H9 (cell line): ENCODE results near the gene KCNK1. TPM values are rescaled to one million over a fixed set of nuclear protein-coding genes. Genes with fewer than 3 reads are reported as not detected.

Experiments used
- DNase-seq: peaks from one replicate; pipeline ENCODE4 v3.0.0-alpha.2; 2017
- H2AFZ ChIP-seq: one replicate; pipeline ENCODE4 v1.6.1; 2013; ENCODE audit warnings: mild to moderate bottlenecking, low read length, control low read depth, moderate library complexity
- H2AK5ac ChIP-seq: 2 replicates; pipeline ENCODE4 v1.6.1; 2013; ENCODE audit warnings: low read length, control low read depth, mixed read lengths; ENCODE audit not compliant: insufficient read length
- H2BK120ac ChIP-seq: one replicate; pipeline ENCODE4 v1.6.1; 2013; ENCODE audit warnings: low read depth, mild to moderate bottlenecking, low read length, control low read depth, inconsistent platforms; ENCODE audit not compliant: poor library complexity, severe bottlenecking
- H2BK12ac ChIP-seq: 2 replicates; pipeline ENCODE4 v1.6.1; 2013; ENCODE audit warnings: low read length, control low read depth, mixed read lengths, low read depth; ENCODE audit not compliant: insufficient read length
- H2BK15ac ChIP-seq: 2 replicates; pipeline ENCODE4 v1.6.1; 2013; ENCODE audit warnings: low read depth, low read length, control low read depth
- H2BK20ac ChIP-seq: one replicate; pipeline ENCODE4 v1.6.1; 2013; ENCODE audit warnings: low read depth, mild to moderate bottlenecking, low read length, control low read depth, inconsistent platforms; ENCODE audit not compliant: poor library complexity, severe bottlenecking
- H2BK5ac ChIP-seq: 2 replicates; pipeline ENCODE4 v1.6.1; 2013; ENCODE audit warnings: low read length, control low read depth, mixed read lengths; ENCODE audit not compliant: insufficient read length
- H3K14ac ChIP-seq: 2 replicates; pipeline ENCODE4 v1.6.1; 2013; ENCODE audit warnings: low read length, control low read depth; ENCODE audit not compliant: insufficient read depth
- H3K18ac ChIP-seq: 2 replicates; pipeline ENCODE4 v1.6.1; 2013; ENCODE audit warnings: low read depth, mild to moderate bottlenecking, mixed read lengths, low read length, control low read depth; ENCODE audit not compliant: insufficient read length
- H3K23ac ChIP-seq: 2 replicates; pipeline ENCODE4 v1.6.1; 2013; ENCODE audit warnings: low read length, control low read depth, mixed read lengths, low read depth; ENCODE audit not compliant: insufficient read length
- H3K23me2 ChIP-seq: 2 replicates; pipeline ENCODE4 v1.6.1; 2013; ENCODE audit warnings: low read depth, mild to moderate bottlenecking, mixed read lengths, low read length, control low read depth; ENCODE audit not compliant: insufficient read length, poor library complexity, severe bottlenecking
- H3K27ac ChIP-seq: 2 replicates; pipeline ENCODE4 v1.5.1; 2013; ENCODE audit warnings: low read length, control low read depth, mixed read lengths, low read depth; ENCODE audit not compliant: insufficient read length
- H3K27me3 ChIP-seq: 2 replicates; pipeline ENCODE4 v1.6.1; 2013; ENCODE audit warnings: low read length, control low read depth, inconsistent platforms; ENCODE audit not compliant: insufficient read depth
- H3K4ac ChIP-seq: 2 replicates; pipeline ENCODE4 v1.6.1; 2013; ENCODE audit warnings: low read depth, mild to moderate bottlenecking, control low read depth, inconsistent platforms, low read length, moderate library complexity
- H3K4me1 ChIP-seq: 2 replicates; pipeline ENCODE4 v1.6.1; 2013; ENCODE audit warnings: low read length, control low read depth, inconsistent platforms; ENCODE audit not compliant: insufficient read depth
- H3K4me2 ChIP-seq: 2 replicates; pipeline ENCODE4 v1.6.1; 2013; ENCODE audit warnings: low read length, control low read depth, mixed read lengths; ENCODE audit not compliant: insufficient read length, insufficient read depth
- H3K56ac ChIP-seq: 2 replicates; pipeline ENCODE4 v1.6.1; 2013; ENCODE audit warnings: low read depth, mild to moderate bottlenecking, mixed read lengths, low read length, control low read depth; ENCODE audit not compliant: insufficient read length
- H3K79me1 ChIP-seq: 2 replicates; pipeline ENCODE4 v1.6.1; 2013; ENCODE audit warnings: low read depth, mild to moderate bottlenecking, moderate library complexity, low read length, control low read depth, inconsistent platforms; ENCODE audit not compliant: insufficient read depth, poor library complexity, severe bottlenecking
- H3K79me2 ChIP-seq: 2 replicates; pipeline ENCODE4 v1.6.1; 2013; ENCODE audit warnings: low read length, control low read depth, inconsistent platforms; ENCODE audit not compliant: insufficient read depth
- H3K9ac ChIP-seq: 2 replicates; pipeline ENCODE4 v1.6.1; 2013; ENCODE audit warnings: low read length, control low read depth, mixed read lengths; ENCODE audit not compliant: insufficient read length; ENCODE audit errors: extremely low read depth
- H3K9me3 ChIP-seq: one replicate; pipeline ENCODE4 v1.6.1; 2013; ENCODE audit warnings: low read depth, low read length, inconsistent platforms; ENCODE audit not compliant: control insufficient read depth
- H3T11ph ChIP-seq: one replicate; pipeline ENCODE4 v1.6.1; 2013; ENCODE audit warnings: mild to moderate bottlenecking, low read length, control low read depth, inconsistent platforms
- H4K20me1 ChIP-seq: one replicate; pipeline ENCODE4 v1.6.1; 2013; ENCODE audit not compliant: control insufficient read depth, insufficient read length, insufficient read depth
- H4K5ac ChIP-seq: 2 replicates; pipeline ENCODE4 v1.6.1; 2013; ENCODE audit warnings: low read depth, mild to moderate bottlenecking, mixed read lengths, low read length, control low read depth; ENCODE audit not compliant: insufficient read length
- H4K8ac ChIP-seq: replicated peaks from 2 replicates; pipeline ENCODE4 v1.6.1; 2013; ENCODE audit warnings: low read length, control low read depth, mixed read lengths, low read depth; ENCODE audit not compliant: insufficient read length
- H4K91ac ChIP-seq: 2 replicates; pipeline ENCODE4 v1.6.1; 2013; ENCODE audit warnings: low read depth, mild to moderate bottlenecking, moderate library complexity, mixed read lengths, low read length, control low read depth; ENCODE audit not compliant: insufficient read length
- H3K27ac Mint-ChIP-seq, 3 experiments: 2 replicates in 2 of 3; 3 replicates in 1 of 3; pipeline ENCODE4 v1.8.0; 2020 to 2021; ENCODE audit warnings: mixed read lengths in 3 of 3, mild to moderate bottlenecking in 1 of 3, moderate library complexity in 1 of 3
- H3K27me3 Mint-ChIP-seq: 2 replicates; pipeline ENCODE4 v1.8.0; 2021; ENCODE audit warnings: low read depth, mild to moderate bottlenecking, moderate library complexity, mixed read lengths
- H3K36me3 Mint-ChIP-seq, 3 experiments: 2 replicates in 2 of 3; 3 replicates in 1 of 3; pipeline ENCODE4 v1.8.0; 2020 to 2021; ENCODE audit warnings: low read depth in 3 of 3, mixed read lengths in 3 of 3; ENCODE audit not compliant: insufficient read depth in 1 of 3
- H3K4me1 Mint-ChIP-seq, 2 experiments: 2 replicates each; pipeline ENCODE4 v1.8.0; 2020; ENCODE audit warnings: mixed read lengths in 2 of 2
- H3K4me3 Mint-ChIP-seq, 2 experiments: 2 replicates in 1 of 2; 3 replicates in 1 of 2; pipeline ENCODE4 v1.8.0; 2020 to 2021; ENCODE audit warnings: mild to moderate bottlenecking in 2 of 2, mixed read lengths in 2 of 2, moderate library complexity in 1 of 2
- H3K9me3 Mint-ChIP-seq, 2 experiments: 2 replicates in 1 of 2; 3 replicates in 1 of 2; pipeline ENCODE4 v1.8.0; 2020; ENCODE audit warnings: mild to moderate bottlenecking in 2 of 2, mixed read lengths in 2 of 2, moderate library complexity in 1 of 2
- WGBS: extraction: QIAGEN DNeasy Blood & Tissue Kit; methylation state at CpG from one replicate; pipeline ENCODE4 v1.1.7; 2013; ENCODE audit warnings: missing lambda C conversion rate, low lambda C conversion rate, mixed read lengths; ENCODE audit not compliant: insufficient read length; ENCODE audit errors: extremely low coverage; 5-methylcytosine and 5-hydroxymethylcytosine counted together
- total RNA-seq: library from RNA; stranded (reverse); gene quantifications from 2 replicates; pipeline ENCODE4 v1.2.1, GENCODE V29; 2021
- TF ChIP-seq, protein P1 (sequence below): fragments of 200-600 bp; sonication (generic); conservative IDR thresholded peaks from 3 replicates; pipeline ENCODE4 v1.8.0; 2021; ENCODE audit warnings: antibody characterized with exemption, mild to moderate bottlenecking

The KCNK1 gene
- total RNA-seq, 1 experiment from 2014 or later: 9.9 TPM

DNA sequence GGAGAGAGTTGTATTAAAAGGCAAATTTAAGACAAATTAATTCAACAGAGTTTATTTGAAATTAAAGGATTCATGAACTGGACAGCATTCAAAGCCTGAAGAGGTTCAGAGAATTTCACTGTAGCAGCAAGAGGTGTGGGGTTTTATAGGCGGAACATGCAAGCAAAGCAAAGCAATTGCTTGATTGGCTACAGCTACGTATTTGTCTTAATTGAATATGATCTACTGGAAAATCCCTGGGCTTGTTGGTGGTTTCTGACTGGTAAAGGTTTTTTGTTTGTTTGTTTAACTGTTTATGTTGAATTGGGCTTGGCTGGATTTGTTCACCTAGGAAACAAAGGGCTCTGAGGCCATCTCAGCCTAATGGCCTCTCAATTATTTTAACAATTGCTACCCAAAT, 61.5 kb downstream of the KCNK1 start:
- Histone ChIP-seq H4K20me1 (no peaks in the 10 kb centered on the region), H3K27ac (no peak overlapping the region), H2AFZ (no peak overlapping the region), H3K79me2 (no peaks in the 10 kb centered on the region), H2BK5ac (no peak overlapping the region), H3K18ac (no peak overlapping the region), H3T11ph (no peak overlapping the region), H2BK12ac (no peak overlapping the region), H4K5ac (no peak overlapping the region), H3K4me2 (no peak overlapping the region), H3K56ac (no peak overlapping the region), H3K23me2 (no peaks in the 10 kb centered on the region), H3K9ac (no peak overlapping the region), H3K79me1 (no peaks in the 10 kb centered on the region), H3K14ac (no peak overlapping the region), H4K91ac (no peak overlapping the region), H3K9me3 (no peaks in the 10 kb centered on the region), H2BK15ac (no peak overlapping the region), H2AK5ac (no peak overlapping the region), H4K8ac (no peak overlapping the region), H3K4ac (no peak overlapping the region), H2BK20ac (no peak overlapping the region), H2BK120ac (no peak overlapping the region), H3K27me3 (no peaks in the 10 kb centered on the region), H3K23ac (no peak overlapping the region), H3K4me1 (no peaks in the 10 kb centered on the region; the same call in 1 of the 2 replicates)
- no peak for DNase-seq
- H3K27me3 Mint-ChIP-seq: no peaks in the 10 kb centered on the region; the same call in 1 of the 2 replicates
- peaks cover 19 to 40% (median 36%) of the 10 kb centered on the region in 3 experiments for H3K36me3 Mint-ChIP-seq
- H3K27ac Mint-ChIP-seq: no peak overlapping the region
- TF ChIP-seq, protein P1, sequence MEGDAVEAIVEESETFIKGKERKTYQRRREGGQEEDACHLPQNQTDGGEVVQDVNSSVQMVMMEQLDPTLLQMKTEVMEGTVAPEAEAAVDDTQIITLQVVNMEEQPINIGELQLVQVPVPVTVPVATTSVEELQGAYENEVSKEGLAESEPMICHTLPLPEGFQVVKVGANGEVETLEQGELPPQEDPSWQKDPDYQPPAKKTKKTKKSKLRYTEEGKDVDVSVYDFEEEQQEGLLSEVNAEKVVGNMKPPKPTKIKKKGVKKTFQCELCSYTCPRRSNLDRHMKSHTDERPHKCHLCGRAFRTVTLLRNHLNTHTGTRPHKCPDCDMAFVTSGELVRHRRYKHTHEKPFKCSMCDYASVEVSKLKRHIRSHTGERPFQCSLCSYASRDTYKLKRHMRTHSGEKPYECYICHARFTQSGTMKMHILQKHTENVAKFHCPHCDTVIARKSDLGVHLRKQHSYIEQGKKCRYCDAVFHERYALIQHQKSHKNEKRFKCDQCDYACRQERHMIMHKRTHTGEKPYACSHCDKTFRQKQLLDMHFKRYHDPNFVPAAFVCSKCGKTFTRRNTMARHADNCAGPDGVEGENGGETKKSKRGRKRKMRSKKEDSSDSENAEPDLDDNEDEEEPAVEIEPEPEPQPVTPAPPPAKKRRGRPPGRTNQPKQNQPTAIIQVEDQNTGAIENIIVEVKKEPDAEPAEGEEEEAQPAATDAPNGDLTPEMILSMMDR: no peak
- H3K9me3 Mint-ChIP-seq: peaks cover 0 to 13% of the 10 kb centered on the region in 2 experiments; a peak in 4 of 5 replicates
- H3K4me1 Mint-ChIP-seq: peaks cover 17 to 23% of the 10 kb centered on the region in 2 experiments
- no CpG with 5 or more reads among the region's 2 CpGs for WGBS
- H3K4me3 Mint-ChIP-seq: no peak overlapping the region
